GM12878 (cell line): ENCODE measurements around the gene EFCAB10.

Experiments used
- E2F4 ChIP-seq: IDR thresholded peaks from 2 replicates; pipeline ENCODE4 v1.6.1; 2012; ENCODE audit warnings: low read depth, low read length, improper control_type of control experiment
- ETV6 ChIP-seq, 2 experiments: fragments of 450-650 bp in 1 of 2; IDR thresholded peaks in 1 of 2; conservative IDR thresholded peaks in 1 of 2; 2 replicates each; pipeline ENCODE4 v1.6.1; 2014; ENCODE audit warnings: antibody characterized with exemption in 1 of 2, borderline replicate concordance in 1 of 2, low read depth in 1 of 2, mild to moderate bottlenecking in 1 of 2, moderate library complexity in 1 of 2
- HDGF ChIP-seq: fragments of 450-650 bp; IDR thresholded peaks from 2 replicates; pipeline ENCODE4 v1.6.1; 2016; ENCODE audit warnings: antibody characterized with exemption
- NRF1 ChIP-seq: conservative IDR thresholded peaks from 2 replicates; pipeline ENCODE4 v1.6.1; 2011; ENCODE audit warnings: mild to moderate bottlenecking, low read depth, low read length, improper control_type of control experiment
- POLR2AphosphoS5 ChIP-seq: IDR thresholded peaks from 2 replicates; pipeline ENCODE4 v1.6.1; 2011; ENCODE audit warnings: mild to moderate bottlenecking, low read length, inconsistent platforms
- SIN3A ChIP-seq: IDR thresholded peaks from 2 replicates; pipeline ENCODE4 v1.6.1; 2012; ENCODE audit warnings: low read depth, low read length, improper control_type of control experiment
- SMARCA5 ChIP-seq: fragments of 450-650 bp; IDR thresholded peaks from 2 replicates; pipeline ENCODE4 v1.6.1; 2017; ENCODE audit warnings: mild to moderate bottlenecking
- SP1 ChIP-seq: IDR thresholded peaks from one replicate; pipeline ENCODE4 v1.6.1; 2011; ENCODE audit warnings: low read depth, low read length
- TARDBP ChIP-seq: IDR thresholded peaks from 2 replicates; pipeline ENCODE4 v1.6.1; 2016; ENCODE audit warnings: borderline replicate concordance
- TF ChIP-seq, protein P1 (sequence below), 3 experiments: IDR thresholded peaks in 2 of 3; conservative IDR thresholded peaks in 1 of 3; 2 replicates each; pipeline ENCODE4 v1.5.1; 2011; ENCODE audit warnings: low read depth in 3 of 3, low read length in 3 of 3, mild to moderate bottlenecking in 3 of 3, control low read depth in 2 of 3, moderate library complexity in 2 of 3, inconsistent platforms in 1 of 3, mixed read lengths in 1 of 3; ENCODE audit not compliant: control insufficient read depth in 2 of 3, insufficient read depth in 1 of 3; ENCODE audit errors: extremely low read depth in 1 of 3
- TF ChIP-seq, protein P2 (sequence below): fragments of 450-650 bp; IDR thresholded peaks from 2 replicates; pipeline ENCODE4 v1.6.1; 2014; ENCODE audit warnings: mild to moderate bottlenecking

DNA sequence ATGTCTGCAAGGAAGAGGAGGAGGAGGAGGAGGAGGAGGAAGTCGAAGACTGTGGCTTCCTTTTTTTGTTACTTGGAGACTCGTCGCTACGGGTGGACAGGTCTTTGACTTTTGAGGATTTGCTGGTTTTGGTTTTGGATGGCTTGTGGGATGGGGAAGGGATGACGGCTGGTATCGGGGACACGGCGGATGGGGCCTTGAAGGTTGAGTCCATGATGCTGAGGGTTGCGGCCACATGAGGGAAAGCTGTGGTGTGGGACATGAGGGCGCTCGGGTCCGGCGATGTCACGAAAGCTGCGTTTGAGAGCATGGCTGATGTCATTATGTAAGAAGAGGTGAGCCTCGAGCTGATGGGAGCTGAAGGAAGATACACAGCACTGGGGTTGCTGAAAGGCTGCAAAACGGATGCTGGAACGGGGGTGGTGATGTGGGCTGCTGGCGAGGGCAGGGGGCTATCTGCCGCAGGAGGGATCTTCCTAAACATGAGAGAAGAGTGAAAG lies 33.1 kb upstream of the EFCAB10 start:
- TF ChIP-seq, protein P1, sequence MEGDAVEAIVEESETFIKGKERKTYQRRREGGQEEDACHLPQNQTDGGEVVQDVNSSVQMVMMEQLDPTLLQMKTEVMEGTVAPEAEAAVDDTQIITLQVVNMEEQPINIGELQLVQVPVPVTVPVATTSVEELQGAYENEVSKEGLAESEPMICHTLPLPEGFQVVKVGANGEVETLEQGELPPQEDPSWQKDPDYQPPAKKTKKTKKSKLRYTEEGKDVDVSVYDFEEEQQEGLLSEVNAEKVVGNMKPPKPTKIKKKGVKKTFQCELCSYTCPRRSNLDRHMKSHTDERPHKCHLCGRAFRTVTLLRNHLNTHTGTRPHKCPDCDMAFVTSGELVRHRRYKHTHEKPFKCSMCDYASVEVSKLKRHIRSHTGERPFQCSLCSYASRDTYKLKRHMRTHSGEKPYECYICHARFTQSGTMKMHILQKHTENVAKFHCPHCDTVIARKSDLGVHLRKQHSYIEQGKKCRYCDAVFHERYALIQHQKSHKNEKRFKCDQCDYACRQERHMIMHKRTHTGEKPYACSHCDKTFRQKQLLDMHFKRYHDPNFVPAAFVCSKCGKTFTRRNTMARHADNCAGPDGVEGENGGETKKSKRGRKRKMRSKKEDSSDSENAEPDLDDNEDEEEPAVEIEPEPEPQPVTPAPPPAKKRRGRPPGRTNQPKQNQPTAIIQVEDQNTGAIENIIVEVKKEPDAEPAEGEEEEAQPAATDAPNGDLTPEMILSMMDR (IDR thresholded peaks at IDR 0.05 in 2 of 3, conservative IDR thresholded peaks at IDR 0.05 in 1 of 3; ENCODE audit: control insufficient read depth in 2 of 3, extremely low read depth in 1 of 3, insufficient read depth in 1 of 3, low read depth in 3 of 3, low read length in 3 of 3) = no peak
- TF ChIP-seq POLR2AphosphoS5 = no peak
- no peak for TF ChIP-seq HDGF
- no peak for TF ChIP-seq SP1
- no peak for TF ChIP-seq E2F4
- TF ChIP-seq ETV6 (conservative IDR thresholded peaks at IDR 0.05 in 1 of 2, IDR thresholded peaks at IDR 0.05 in 1 of 2; ENCODE audit: borderline replicate concordance in 1 of 2, low read depth in 1 of 2) = no peak
- TF ChIP-seq NRF1 = no peak
- no peak for TF ChIP-seq SIN3A
- TF ChIP-seq TARDBP = no peak
- TF ChIP-seq, protein P2, sequence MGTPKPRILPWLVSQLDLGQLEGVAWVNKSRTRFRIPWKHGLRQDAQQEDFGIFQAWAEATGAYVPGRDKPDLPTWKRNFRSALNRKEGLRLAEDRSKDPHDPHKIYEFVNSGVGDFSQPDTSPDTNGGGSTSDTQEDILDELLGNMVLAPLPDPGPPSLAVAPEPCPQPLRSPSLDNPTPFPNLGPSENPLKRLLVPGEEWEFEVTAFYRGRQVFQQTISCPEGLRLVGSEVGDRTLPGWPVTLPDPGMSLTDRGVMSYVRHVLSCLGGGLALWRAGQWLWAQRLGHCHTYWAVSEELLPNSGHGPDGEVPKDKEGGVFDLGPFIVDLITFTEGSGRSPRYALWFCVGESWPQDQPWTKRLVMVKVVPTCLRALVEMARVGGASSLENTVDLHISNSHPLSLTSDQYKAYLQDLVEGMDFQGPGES = no peak
- TF ChIP-seq SMARCA5 = no peak
